Natural killer cell treated with Interleukin-12 subunit alpha and Interleukin-12 subunit beta and Interleukin-15 and Interleukin-18, amount 100 ng/mL, for 72 hours (primary cell): ENCODE data around the gene SLC25A40. TPM values are rescaled to one million over a fixed set of nuclear protein-coding genes. Genes with fewer than 3 reads are reported as not detected.
A peak's percentile ranks its signal among the peaks of the same experiment; 100 is the strongest.
"Not testable (repeated sequence)": the region's sequence is repeated elsewhere in the genome, so short reads cannot be mapped to it uniquely, and the experiment has no call there.

Experiments
- ATAC-seq, 2 donors: fragments of 150-1000 bp; cut with Tn5 transposase in 1 of 2; sonication (Bioruptor Pico), chemical (Tn5 transposase) in 1 of 2; 2 replicates each; pipeline ENCODE4 v1.10.0; 2021
- DNase-seq: peaks from one replicate; pipeline ENCODE4 v3.0.0; 2022; ENCODE audit warnings: low spot score
- H3K27ac Mint-ChIP-seq, 2 donors: 1 replicate in 1 of 2; 2 replicates in 1 of 2; pipeline ENCODE4 v1.8.0; 2022; ENCODE audit warnings: mixed read lengths in 2 of 2, mild to moderate bottlenecking in 1 of 2, moderate library complexity in 1 of 2
- H3K27me3 Mint-ChIP-seq, 2 donors: 1 replicate in 1 of 2; 2 replicates in 1 of 2; pipeline ENCODE4 v1.8.0; 2022; ENCODE audit warnings: mixed read lengths in 2 of 2
- H3K36me3 Mint-ChIP-seq: one replicate; pipeline ENCODE4 v1.8.0; 2022; ENCODE audit warnings: mixed read lengths
- H3K4me1 Mint-ChIP-seq, 2 donors: 1 replicate in 1 of 2; 2 replicates in 1 of 2; pipeline ENCODE4 v1.8.0; 2022; ENCODE audit warnings: low read depth in 2 of 2, mixed read lengths in 2 of 2, mild to moderate bottlenecking in 1 of 2
- H3K4me3 Mint-ChIP-seq: one replicate; pipeline ENCODE4 v1.8.0; 2022; ENCODE audit warnings: mixed read lengths
- H3K9me3 Mint-ChIP-seq: 2 replicates; pipeline ENCODE4 v1.8.0; 2022; ENCODE audit warnings: mixed read lengths
- total RNA-seq, 2 donors: library from RNA; stranded (reverse); gene quantifications; one replicate each; pipeline ENCODE4 v1.2.3, GENCODE V29; 2022

The SLC25A40 gene
- total RNA-seq, 2 donors from 2014 or later: 27.7 to 37.8 TPM

DNA sequence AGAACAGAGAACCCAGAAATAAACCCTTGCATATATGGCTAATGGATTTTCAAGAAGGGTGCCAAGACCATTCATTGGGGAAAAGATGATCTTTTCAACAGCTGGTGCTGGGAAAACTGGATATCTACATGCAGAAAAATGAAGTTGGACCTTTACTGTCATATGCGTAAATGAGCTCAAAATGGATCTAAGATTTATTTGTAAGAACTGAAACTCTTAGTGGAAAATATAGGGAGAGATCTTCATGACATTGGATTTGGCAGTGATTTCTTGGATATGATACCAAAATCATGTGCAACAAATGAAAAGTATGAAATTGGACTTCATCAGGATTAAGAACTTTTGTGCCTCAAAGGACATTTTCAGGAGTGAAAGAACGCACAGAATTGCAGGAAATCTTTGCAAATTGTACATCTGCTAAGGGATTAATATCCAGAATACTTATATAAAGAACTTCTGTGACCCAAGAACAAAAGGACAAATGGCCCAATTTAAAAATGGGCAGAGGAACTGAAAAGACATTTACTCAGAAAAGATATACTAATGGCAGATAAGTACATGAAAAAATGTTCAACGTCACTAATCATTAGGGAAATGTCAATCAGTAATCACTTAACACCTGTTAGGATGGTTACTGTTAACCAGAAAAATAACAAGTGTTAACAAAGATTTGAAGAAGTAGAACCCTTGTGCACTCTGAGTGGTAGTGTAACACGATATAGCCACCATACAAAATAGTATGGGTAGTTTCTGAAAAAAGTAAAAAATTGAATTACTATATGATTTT lies 6.2 kb upstream of the SLC25A40 start:
- no peak for ATAC-seq
- no peaks in the 10 kb centered on the region for H3K27me3 Mint-ChIP-seq
- peaks cover 5 to 14% of the 10 kb centered on the region in 2 donors for H3K4me1 Mint-ChIP-seq
- DNase-seq: no peak
- no peak overlapping the region for H3K27ac Mint-ChIP-seq
- peaks cover 12% of the 10 kb centered on the region for H3K36me3 Mint-ChIP-seq
- H3K4me3 Mint-ChIP-seq: no peak overlapping the region
- no peaks in the 10 kb centered on the region for H3K9me3 Mint-ChIP-seq

GRCh38 chr7:87878208-87878735 lies 2.1 kb upstream of the SLC25A40 start:
- peaks cover 6% of the 10 kb centered on the region for H3K36me3 Mint-ChIP-seq
- ATAC-seq: no peak
- peaks cover 20 to 34% of the 10 kb centered on the region in 2 donors for H3K4me1 Mint-ChIP-seq
- no peak for DNase-seq
- no peaks in the 10 kb centered on the region for H3K9me3 Mint-ChIP-seq
- H3K27ac Mint-ChIP-seq: no peak overlapping the region
- H3K27me3 Mint-ChIP-seq: no peaks in the 10 kb centered on the region
- H3K4me3 Mint-ChIP-seq: peak overlapping the region; percentile 84

- peaks cover 23 to 40% of the 10 kb centered on the region in 2 donors for H3K4me1 Mint-ChIP-seq
These were observed 1.3 kb upstream of the SLC25A40 start for GRCh38 chr7:87877366-87878040.

DNA sequence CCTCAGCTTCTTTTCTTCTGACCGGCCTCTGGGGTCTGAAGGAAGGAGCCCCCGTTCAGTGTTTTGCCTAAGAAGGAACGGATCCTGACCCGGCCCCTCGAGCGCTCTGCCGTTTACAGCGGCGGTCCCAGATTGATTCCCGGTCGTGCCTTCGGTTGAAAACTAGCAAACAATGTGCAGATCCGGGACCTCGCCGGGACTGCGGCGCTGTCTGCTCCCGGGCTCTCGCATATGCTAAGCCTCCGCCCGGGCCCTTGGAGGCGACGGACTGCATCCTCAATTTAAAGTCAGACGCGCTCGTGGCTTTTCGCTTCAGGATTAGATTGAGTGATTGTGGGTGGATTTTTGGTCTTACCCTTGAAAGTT lies 692 bp upstream of the SLC25A40 start:
- H3K27me3 Mint-ChIP-seq: no peaks in the 10 kb centered on the region
- DNase-seq: peak; percentile 62
- ATAC-seq: peak in 1 of 2 donors; percentile 31
- no peaks in the 10 kb centered on the region for H3K9me3 Mint-ChIP-seq
- peak overlapping the region; percentile 84 for H3K4me3 Mint-ChIP-seq
- peaks cover 13% of the 10 kb centered on the region for H3K36me3 Mint-ChIP-seq
- peaks cover 29 to 41% of the 10 kb centered on the region in 2 donors for H3K4me1 Mint-ChIP-seq
- peak overlapping the region; percentile 95 to 97 for H3K27ac Mint-ChIP-seq

More at GRCh38 chr7:87877366-87878040, 1.3 kb upstream of the SLC25A40 start:
- no peak for DNase-seq
- ATAC-seq: no peak
- no peaks in the 10 kb centered on the region for H3K27me3 Mint-ChIP-seq
- peak overlapping the region; percentile 95 to 97 for H3K27ac Mint-ChIP-seq
- peak overlapping the region; percentile 84 for H3K4me3 Mint-ChIP-seq
- no peaks in the 10 kb centered on the region for H3K9me3 Mint-ChIP-seq
- H3K36me3 Mint-ChIP-seq: peaks cover 12% of the 10 kb centered on the region

GRCh38 chr7:87875151-87876039 lies 765 bp downstream of the SLC25A40 start:
- peak; percentile 62 for DNase-seq
- ATAC-seq: peak; percentile 17 to 36
- Mint-ChIP-seq H3K9me3 (no peaks in the 10 kb centered on the region), H3K27ac (peak overlapping the region; percentile 95 to 97), H3K4me1 (peaks cover 29 to 38% of the 10 kb centered on the region in 2 donors), H3K36me3 (peaks cover 13% of the 10 kb centered on the region), H3K27me3 (no peaks in the 10 kb centered on the region), H3K4me3 (peak overlapping the region; percentile 84)

- Mint-ChIP-seq H3K4me3 (peak overlapping the region; percentile 84), H3K4me1 (peaks cover 29 to 38% of the 10 kb centered on the region in 2 donors), H3K27ac (peak overlapping the region; percentile 67 to 95), H3K9me3 (no peaks in the 10 kb centered on the region), H3K36me3 (peaks cover 13% of the 10 kb centered on the region), H3K27me3 (no peaks in the 10 kb centered on the region)
- DNase-seq (no peak), ATAC-seq (no peak)
These were observed 2.1 kb downstream of the SLC25A40 start for GRCh38 chr7:87874066-87874465.

- DNase-seq, H3K27me3 Mint-ChIP-seq, H3K9me3 Mint-ChIP-seq, ATAC-seq: not testable (repeated sequence)
- peak overlapping the region; percentile 67 to 95 for H3K27ac Mint-ChIP-seq
- H3K4me1 Mint-ChIP-seq: peaks cover 27 to 35% of the 10 kb centered on the region in 2 donors
- H3K4me3 Mint-ChIP-seq: peak overlapping the region; percentile 84
- H3K36me3 Mint-ChIP-seq: peaks cover 13% of the 10 kb centered on the region
These were observed 2.8 kb downstream of the SLC25A40 start for GRCh38 chr7:87873328-87873727.

DNA sequence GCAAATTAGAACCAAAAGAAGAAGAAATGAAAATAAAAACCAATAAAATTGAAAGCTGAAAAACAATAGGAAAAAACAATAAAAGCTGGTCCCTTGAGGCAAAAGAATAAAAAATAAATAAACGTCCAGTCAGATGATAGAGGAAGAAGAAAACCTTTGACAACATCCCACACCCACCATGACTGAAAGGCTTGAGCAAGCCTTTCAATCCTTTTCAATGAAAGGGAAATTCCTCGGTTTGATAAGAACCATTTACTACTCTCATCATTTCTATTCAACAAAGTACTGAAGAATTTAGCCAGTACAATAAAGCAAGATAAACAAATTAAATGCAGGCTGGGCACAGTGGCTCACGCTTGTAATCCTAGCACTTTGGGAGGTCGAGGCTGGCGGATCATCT lies 3.8 kb downstream of the SLC25A40 start:
- DNase-seq (no peak), ATAC-seq (no peak)
- peaks cover 26 to 32% of the 10 kb centered on the region in 2 donors for H3K4me1 Mint-ChIP-seq
- no peak overlapping the region for H3K4me3 Mint-ChIP-seq
- H3K27me3 Mint-ChIP-seq: no peaks in the 10 kb centered on the region
- no peak overlapping the region for H3K27ac Mint-ChIP-seq
- H3K9me3 Mint-ChIP-seq: no peaks in the 10 kb centered on the region
- H3K36me3 Mint-ChIP-seq: peaks cover 17% of the 10 kb centered on the region

- Mint-ChIP-seq H3K36me3 (peaks cover 32% of the 10 kb centered on the region), H3K9me3 (peaks cover 5% of the 10 kb centered on the region), H3K4me1 (peaks cover 26 to 31% of the 10 kb centered on the region in 2 donors), H3K27me3 (no peaks in the 10 kb centered on the region), H3K27ac (no peak overlapping the region), H3K4me3 (no peak overlapping the region)
- DNase-seq: no peak
- ATAC-seq: no peak
These were observed 5.7 kb downstream of the SLC25A40 start for GRCh38 chr7:87870471-87870870.

DNA sequence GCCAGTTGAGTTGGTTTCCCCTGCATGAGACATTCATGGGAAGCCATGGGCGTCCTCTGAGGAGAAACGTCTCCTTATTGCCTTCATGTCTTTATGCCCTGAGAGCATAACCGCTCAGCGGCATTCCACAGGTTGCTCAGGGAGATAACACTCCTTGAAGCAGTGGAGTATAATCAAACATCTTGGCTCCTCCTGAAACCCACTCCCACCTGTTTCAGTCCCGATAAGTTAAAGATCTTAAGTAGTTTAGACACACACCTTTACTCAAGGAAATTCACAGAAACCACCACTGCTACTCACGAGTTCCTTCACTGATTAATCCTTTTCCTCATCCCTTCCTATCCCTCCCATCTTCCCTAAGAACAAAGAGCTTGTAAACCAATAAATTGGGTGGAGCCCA lies 9.6 kb downstream of the SLC25A40 start:
- H3K4me3 Mint-ChIP-seq, ATAC-seq, H3K4me1 Mint-ChIP-seq, H3K27me3 Mint-ChIP-seq, DNase-seq, H3K9me3 Mint-ChIP-seq, H3K27ac Mint-ChIP-seq: not testable (repeated sequence)
- H3K36me3 Mint-ChIP-seq: peaks cover 26% of the 10 kb centered on the region

DNA sequence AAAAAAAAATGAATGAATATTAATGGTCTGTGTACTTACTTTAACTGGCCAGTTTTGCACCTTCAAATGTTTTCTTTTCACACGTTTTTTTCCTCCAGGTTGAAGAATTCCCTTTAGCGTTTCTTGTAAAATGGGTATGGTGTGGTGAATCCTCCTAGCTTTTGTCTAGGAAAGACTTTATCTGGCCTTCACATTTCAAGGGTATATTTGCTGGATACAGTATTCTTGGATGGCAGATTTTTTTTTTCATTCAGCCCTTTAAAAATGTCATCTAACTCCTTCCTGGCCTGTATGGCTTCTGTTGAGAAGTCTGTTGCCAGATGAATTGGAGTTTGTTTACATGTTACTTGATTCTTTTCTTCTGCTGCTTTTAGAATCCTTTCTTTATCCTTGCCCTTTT lies 10.1 kb downstream of the SLC25A40 start:
- Mint-ChIP-seq H3K27ac (no peak overlapping the region), H3K4me1 (peaks cover 6 to 9% of the 10 kb centered on the region in 2 donors), H3K4me3 (no peak overlapping the region), H3K9me3 (peaks cover 5% of the 10 kb centered on the region), H3K27me3 (no peaks in the 10 kb centered on the region), H3K36me3 (peaks cover 26% of the 10 kb centered on the region)
- DNase-seq (no peak), ATAC-seq (no peak)

GRCh38 chr7:87858417-87859100 lies 17.6 kb downstream of the SLC25A40 start:
- DNase-seq (no peak), ATAC-seq (no peak)
- Mint-ChIP-seq H3K4me3 (no peak overlapping the region), H3K27ac (no peak overlapping the region), H3K9me3 (no peaks in the 10 kb centered on the region), H3K27me3 (no peaks in the 10 kb centered on the region), H3K4me1 (peaks cover 4 to 9% of the 10 kb centered on the region in 2 donors), H3K36me3 (peaks cover 7% of the 10 kb centered on the region)
